Mesangial cell (primary cell): ENCODE measurements around the gene TPCN1. TPM values are rescaled to one million over a fixed set of nuclear protein-coding genes. Genes with fewer than 3 reads are reported as not detected.

Source experiments
- total RNA-seq: library from RNA; depleted of rRNA; stranded (reverse); fragments of >200 nt; gene quantifications from 2 replicates; pipeline ENCODE4 v1.2.3, GENCODE V29; 2015

TPCN1 gene
- total RNA-seq = 21.8 and 55.0 TPM in 2 replicates

DNA sequence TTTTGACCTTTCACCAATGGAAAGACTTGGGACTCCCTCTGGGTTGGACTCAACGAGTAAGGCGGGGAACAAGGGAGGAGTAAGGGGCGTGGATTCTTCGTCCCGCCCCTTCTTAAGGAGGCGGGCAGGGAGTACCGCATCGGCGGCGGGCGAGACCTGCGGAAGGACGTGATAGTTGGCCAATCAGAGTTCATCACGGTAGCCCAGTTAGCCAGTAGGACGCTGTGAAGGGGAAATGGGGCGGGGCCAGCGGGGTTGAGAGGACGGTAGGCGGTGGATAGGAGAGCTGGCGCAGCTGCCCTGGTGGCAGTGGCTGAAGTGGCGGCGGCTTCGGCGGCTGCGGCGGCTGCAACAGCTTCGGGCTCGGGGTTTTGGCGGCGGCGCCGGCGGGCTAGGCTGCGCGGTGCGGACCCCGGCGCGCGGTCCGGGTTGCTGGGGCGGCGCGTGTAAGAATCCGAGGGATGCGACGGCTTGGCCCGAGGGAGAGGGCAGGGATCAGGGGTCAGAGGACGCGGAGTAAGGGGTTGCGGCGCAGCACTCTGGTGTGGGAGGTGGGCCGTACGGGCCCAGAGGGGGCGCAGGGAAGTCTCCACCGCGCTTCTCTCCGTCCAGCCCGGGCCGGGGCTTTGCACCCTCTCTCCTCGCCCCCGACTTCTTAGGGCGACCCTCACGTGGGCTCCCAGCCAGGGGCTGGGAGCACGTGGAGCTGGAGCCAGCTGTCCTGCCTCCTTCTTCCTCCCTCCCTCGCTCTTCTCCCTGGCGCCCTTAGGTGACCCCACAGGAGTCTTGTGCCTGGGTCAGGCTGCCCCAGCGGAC is at the start of gene TPCN1:
Gene TPCN1, plus strand, starts transcription at position 284 of the 816 bp plus-strand sequence. CDS start 5,389 bp downstream, outside the sequence.

DNA sequence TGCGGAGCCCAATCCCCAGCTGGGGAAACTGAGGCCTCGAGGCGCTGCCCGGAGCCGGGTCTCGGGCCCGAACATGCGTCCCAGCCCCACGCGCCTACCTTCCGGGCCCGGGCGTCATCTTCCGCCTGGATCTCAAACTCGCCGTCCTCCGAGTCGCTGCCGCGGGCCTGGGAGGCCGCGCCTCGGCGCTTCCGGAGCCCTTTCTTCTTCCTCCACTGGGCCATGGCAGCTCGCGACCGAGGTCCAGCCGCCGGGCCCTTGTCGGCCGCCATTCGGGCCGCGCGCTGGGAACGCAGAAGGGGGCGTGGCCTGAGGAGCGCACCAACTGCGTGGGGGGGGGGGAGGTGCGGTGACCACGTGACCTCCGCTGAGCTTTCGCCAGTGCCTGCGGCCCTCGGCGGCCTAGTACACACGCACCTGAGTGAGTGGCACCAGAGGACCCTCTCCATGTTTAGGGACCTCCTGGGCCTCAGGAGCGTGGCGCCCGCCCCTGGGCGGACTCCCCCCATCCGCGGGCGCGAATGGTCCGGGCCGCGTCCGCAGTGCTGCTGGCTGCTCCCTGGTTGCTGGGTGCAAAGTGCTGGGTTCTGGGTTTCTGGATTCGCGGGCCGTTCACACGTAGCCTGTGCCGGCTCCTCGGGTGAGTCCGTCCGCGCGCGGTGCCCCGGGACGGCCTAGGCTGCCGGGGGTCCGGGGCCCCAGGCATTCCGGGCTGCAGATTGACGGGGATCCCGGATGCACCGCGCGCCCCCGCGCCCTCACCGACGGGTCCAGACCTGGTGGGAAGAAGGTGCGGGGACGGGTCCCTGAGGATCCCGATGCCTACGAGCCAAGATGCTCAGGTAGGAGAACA is 35.9 kb upstream of the TPCN1 start, which contains the start of the genes DDX54 and RITA1:
Gene DDX54, minus strand, starts transcription at position 299 of the 853 bp plus-strand sequence. Its CDS starts 27 bp downstream, at position 272.
Gene RITA1, plus strand, starts transcription at position 542 of the 853 bp plus-strand sequence. CDS start 1,026 bp downstream, outside the sequence.

DNA sequence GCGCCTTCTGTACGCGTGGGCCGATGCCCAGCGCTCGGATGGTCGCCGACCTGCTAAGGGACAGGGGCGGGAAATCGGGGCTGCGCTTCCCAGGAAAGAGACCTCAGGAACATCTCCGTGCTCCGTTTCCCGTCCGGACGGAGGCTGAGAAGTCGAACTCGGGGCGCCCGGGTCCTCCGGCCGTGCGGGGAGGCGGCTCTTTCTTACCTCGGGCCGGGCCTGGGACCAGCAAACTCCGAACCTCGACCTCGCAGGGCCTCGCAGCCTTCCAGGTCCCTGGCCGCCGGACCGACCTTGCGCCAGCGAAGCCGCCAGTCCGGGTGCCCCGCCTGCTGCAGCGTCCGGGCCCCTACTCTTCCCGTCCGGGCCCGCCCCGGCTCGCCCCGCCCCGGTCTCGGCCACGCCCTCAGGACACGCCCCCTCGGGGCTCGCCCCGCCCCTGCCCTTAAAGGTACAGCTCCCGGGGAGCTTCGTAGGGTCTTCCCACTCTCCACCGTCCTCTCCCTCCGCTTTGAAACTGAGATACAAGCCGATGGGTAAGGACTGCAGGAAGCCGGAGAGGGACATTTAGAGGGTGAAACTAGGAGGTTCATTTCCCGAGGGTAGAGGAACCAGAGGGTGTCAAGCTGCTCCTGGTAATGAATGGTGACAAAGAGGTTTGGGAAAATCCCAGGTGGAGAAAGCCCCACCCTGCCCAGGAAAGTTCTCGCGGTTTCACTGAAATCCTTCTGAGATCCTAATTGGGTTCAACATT is 113.7 kb downstream of the TPCN1 start, which contains the start of gene SLC8B1:
Gene SLC8B1, minus strand, starts transcription at position 324 of the 754 bp plus-strand sequence. CDS start 2,231 bp downstream, outside the sequence.

Other genes starting within 250 kb of the TPCN1 start
- not detected in 2 replicates for gene OAS2, start 242.9 kb upstream of the TPCN1 start, total RNA-seq
- 0.16 TPM in 1 of 2 replicates, not detected in the other for gene DTX1, start 164.7 kb upstream of the TPCN1 start, total RNA-seq
- 0.16 and 4.9 TPM in 2 replicates for gene RASAL1, start 85.7 kb upstream of the TPCN1 start, total RNA-seq
- gene CFAP73, start 71.7 kb upstream of the TPCN1 start, total RNA-seq = not detected in 2 replicates
- gene DDX54, start 36.0 kb upstream of the TPCN1 start, total RNA-seq = 48.8 and 64.0 TPM in 2 replicates
- 30.0 and 35.0 TPM in 2 replicates for gene RITA1, start 35.7 kb upstream of the TPCN1 start, total RNA-seq
- gene SLC8B1, start 113.6 kb downstream of the TPCN1 start, total RNA-seq = 26.2 and 29.3 TPM in 2 replicates
- 38.5 and 70.1 TPM in 2 replicates for gene PLBD2, start 137.1 kb downstream of the TPCN1 start, total RNA-seq
- not detected in 2 replicates for gene SDS, start 182.4 kb downstream of the TPCN1 start, total RNA-seq
- 5.5 and 12.7 TPM in 2 replicates for gene SDSL, start 200.9 kb downstream of the TPCN1 start, total RNA-seq